ENCODE results near the gene LRRN3. TPM values are rescaled to one million over a fixed set of nuclear protein-coding genes. Genes with fewer than 3 reads are reported as not detected.

The LRRN3 gene
- total RNA-seq, 1 donor from 2014 or later = 2.2 TPM

GRCh38 chr7:111174510-111174909, 83.6 kb downstream of the LRRN3 start:
- H2AFZ ChIP-seq (ENCODE audit: low read depth, low read length) = no peak overlapping the region
- no peaks in the 10 kb centered on the region for H3K4me1 ChIP-seq (ENCODE audit: insufficient read depth, low read length)
- no peak overlapping the region for H3K27ac ChIP-seq (ENCODE audit: low read depth, low read length)
- H3K27me3 ChIP-seq (ENCODE audit: insufficient read depth, low read length) = no peaks in the 10 kb centered on the region
- Mint-ChIP-seq H3K27me3 (ENCODE audit: low read depth, unreplicated experiment) (no peaks in the 10 kb centered on the region), H3K27ac (ENCODE audit: unreplicated experiment) (no peak overlapping the region), H3K4me1 (ENCODE audit: low read depth, unreplicated experiment) (peaks cover 8% of the 10 kb centered on the region), H3K4me3 (ENCODE audit: unreplicated experiment) (no peak overlapping the region), H3K9me3 (ENCODE audit: unreplicated experiment) (peaks cover 4% of the 10 kb centered on the region), H3K36me3 (ENCODE audit: low read depth, unreplicated experiment) (no peaks in the 10 kb centered on the region)
- H3K36me3 ChIP-seq (ENCODE audit: insufficient read depth, low read length) = no peaks in the 10 kb centered on the region
- TF ChIP-seq CTCF (IDR thresholded peaks at IDR 0.05; ENCODE audit: insufficient read depth, low read depth, low read length) = no peak
- TF ChIP-seq EZH2 (IDR thresholded peaks at IDR 0.05; ENCODE audit: insufficient read depth, low read length) = no peak
- no peaks in the 10 kb centered on the region for H3K79me2 ChIP-seq (ENCODE audit: insufficient read depth, low read length)
- H4K20me1 ChIP-seq (ENCODE audit: insufficient read depth, low read length) = no peaks in the 10 kb centered on the region
- DNase-seq (ENCODE audit: low read depth) = no peak
- H3K9me3 ChIP-seq (ENCODE audit: insufficient read depth, low read depth, low read length) = no peaks in the 10 kb centered on the region
- H3K4me3 ChIP-seq (ENCODE audit: insufficient read depth, low read depth, low read length) = no peak overlapping the region
- H3K4me2 ChIP-seq (ENCODE audit: low read length) = no peak overlapping the region
- no peak overlapping the region for H3K9ac ChIP-seq (ENCODE audit: low read length)
- no peak for FAIRE-seq
